BJ (cell line): ENCODE data around the gene SAMHD1. TPM values are rescaled to one million over a fixed set of nuclear protein-coding genes. Genes with fewer than 3 reads are reported as not detected.
"Not testable (repeated sequence)": the region's sequence is repeated elsewhere in the genome, so short reads cannot be mapped to it uniquely, and the experiment has no call there.

ENCODE experiments used
- CTCF ChIA-PET: fragments of 350-600 bp; formaldehyde crosslinking; extraction: SDS; loops from one replicate; lab custom pipeline; 2021; ENCODE audit warnings: antibody characterized with exemption, inconsistent platforms; lab: Yijun Ruan, JAX
- POLR2A ChIA-PET: fragments of 300-600 bp; sonication (Branson Sonifier 250); formaldehyde crosslinking; extraction: SDS; loops from one replicate; lab custom pipeline; 2021; ENCODE audit warnings: antibody characterized with exemption; lab: Charles Lee
- DNase-seq: peaks from one replicate; pipeline ENCODE4 v3.0.0-alpha.2; 2011; ENCODE audit warnings: low read depth
- H3K27me3 ChIP-seq: 2 replicates; pipeline ENCODE4 v1.6.0; 2011; ENCODE audit warnings: low read length; ENCODE audit not compliant: control insufficient read depth, insufficient read depth
- H3K36me3 ChIP-seq: 2 replicates; pipeline ENCODE4 v1.5.1; 2011; ENCODE audit warnings: low read length; ENCODE audit not compliant: control insufficient read depth, insufficient read depth
- H3K4me3 ChIP-seq: 2 replicates; pipeline ENCODE4 v1.5.1; 2011; ENCODE audit warnings: low read depth, mild to moderate bottlenecking, control low read depth, low read length
- CTCF ChIP-seq: IDR thresholded peaks from 2 replicates; pipeline ENCODE4 v1.5.1; 2011; ENCODE audit warnings: low read depth, mild to moderate bottlenecking, control low read depth, inconsistent platforms, low read length, moderate library complexity; ENCODE audit not compliant: insufficient read depth
- polyA plus RNA-seq: library from polyadenylated mRNA; depleted of rRNA; stranded (reverse); fragments of >200 nt; gene quantifications from 2 replicates; pipeline ENCODE4 v1.2.3, GENCODE V29; 2011; rRNA removed

Gene SAMHD1
- polyA plus RNA-seq, 1 experiment, result 5.6 TPM

GRCh38 chr20:36847009-36847709, 104.3 kb downstream of the SAMHD1 start:
- no peaks in the 10 kb centered on the region for H3K27me3 ChIP-seq
- TF ChIP-seq CTCF, result no peak
- DNase-seq, result no peak
- H3K36me3 ChIP-seq, result no peaks in the 10 kb centered on the region; the same call in 1 of the 2 replicates
- POLR2A ChIA-PET, result no interaction called here
- H3K4me3 ChIP-seq, result no peak overlapping the region
- CTCF ChIA-PET, result interaction anchor here (1.0 to 6.0 kb wide), 5 partner anchors 9 to 55 kb away, joined by 3 to 30 read pairs (median 6); a partner anchor contains a TSS

DNA sequence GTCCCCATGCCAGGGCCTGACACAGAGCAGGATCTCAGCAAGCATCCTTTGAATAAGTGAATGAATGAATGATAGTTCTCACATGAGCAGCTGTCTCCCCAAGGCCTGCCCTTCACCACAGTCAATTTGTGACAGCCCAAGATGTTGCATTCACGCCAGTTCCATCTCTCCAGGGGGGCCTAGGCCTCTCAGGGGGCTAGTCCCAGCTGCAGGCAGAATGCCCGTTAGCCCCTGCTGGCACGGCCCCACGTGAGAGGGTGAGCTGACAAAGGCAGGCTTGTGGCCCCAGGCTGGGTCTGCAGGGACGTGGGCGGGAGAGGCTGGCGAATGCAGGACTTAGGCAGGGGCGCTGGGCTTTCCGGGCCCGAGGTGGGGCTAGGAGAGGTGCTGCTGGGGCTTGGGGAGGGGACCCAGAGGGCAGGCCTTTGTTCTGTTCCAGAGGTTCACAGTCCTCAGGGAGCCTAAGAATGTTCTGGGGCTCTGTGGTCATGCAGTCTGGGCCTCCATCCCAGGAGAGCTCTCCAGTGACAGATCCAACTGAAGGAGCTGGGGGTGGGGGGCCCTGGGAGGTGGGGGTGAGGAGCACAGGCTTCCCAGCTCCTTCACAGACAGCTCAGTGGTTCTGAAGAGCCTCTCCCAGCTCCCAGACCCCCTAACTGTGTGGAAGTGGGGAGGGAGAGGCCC, 106.1 kb downstream of the SAMHD1 start:
- no peaks in the 10 kb centered on the region for H3K36me3 ChIP-seq
- CTCF ChIA-PET, result interaction anchor here (0.6 to 6.0 kb wide), 3 partner anchors 9 to 378 kb away, joined by 3 to 30 read pairs (median 3); no protein-coding TSS in a partner anchor
- no peak for DNase-seq
- no peak for TF ChIP-seq CTCF
- no peak overlapping the region for H3K4me3 ChIP-seq
- H3K27me3 ChIP-seq, result no peaks in the 10 kb centered on the region
- POLR2A ChIA-PET, result no interaction called here

- H3K36me3 ChIP-seq, POLR2A ChIA-PET, H3K27me3 ChIP-seq, DNase-seq, H3K4me3 ChIP-seq: not testable (repeated sequence)
- CTCF ChIA-PET, result interaction anchor here (0.7 to 1.4 kb wide), 3 partner anchors 11 to 15 kb away, joined by 3 to 4 read pairs (median 3); no protein-coding TSS in a partner anchor
Observed at GRCh38 chr20:36841030-36841429, 110.5 kb downstream of the SAMHD1 start.

Other genes starting within 250 kb of the SAMHD1 start
- gene NDRG3, start 205.6 kb downstream of the SAMHD1 start, polyA plus RNA-seq, result 27.0 and 28.5 TPM in 2 replicates
- 7.3 and 11.0 TPM in 2 replicates for gene DSN1, start 177.9 kb downstream of the SAMHD1 start, polyA plus RNA-seq
- gene TLDC2, start 75.6 kb downstream of the SAMHD1 start, polyA plus RNA-seq, result 0.37 and 0.54 TPM in 2 replicates
- gene RBL1, start 144.3 kb upstream of the SAMHD1 start, polyA plus RNA-seq, result 2.2 and 3.8 TPM in 2 replicates
- 647 and 834 TPM in 2 replicates for gene RPN2, start 227.6 kb upstream of the SAMHD1 start, polyA plus RNA-seq
- 2.4 and 2.7 TPM in 2 replicates for gene MROH8, start 227.8 kb upstream of the SAMHD1 start, polyA plus RNA-seq